Psoas muscle (tissue), 8 donors: Measurements from ENCODE around the gene GTF2I. TPM values are rescaled to one million over a fixed set of nuclear protein-coding genes. Genes with fewer than 3 reads are reported as not detected.

Source experiments
- ATAC-seq, 4 donors: fragments of 200-7000 bp; cut with Tn5 transposase; one replicate each; pipeline ENCODE4 v1.9.1; 2020; ENCODE audit warnings: moderate library complexity in 3 of 4, mild to moderate bottlenecking in 2 of 4
- DNase-seq, 2 donors: peaks; one replicate each; pipeline ENCODE4 v3.0.0-alpha.2; 2020
- H3K27ac ChIP-seq: fragments of 200-600 bp; one replicate; pipeline ENCODE4 v1.8.0; 2022
- H3K27me3 ChIP-seq, 3 donors: fragments of 200-600 bp in 1 of 3; one replicate each; pipeline versions ENCODE4 v1.6.1 to v1.8.0; 2013 to 2022; ENCODE audit warnings: low read length in 2 of 3, mild to moderate bottlenecking in 2 of 3, moderate library complexity in 1 of 3; ENCODE audit not compliant: insufficient read depth in 3 of 3
- H3K36me3 ChIP-seq, 2 donors: fragments of 200-600 bp in 1 of 2; one replicate each; pipeline versions ENCODE4 v1.6.1 to v1.8.0; 2013 to 2022; ENCODE audit warnings: low read depth in 1 of 2, mild to moderate bottlenecking in 1 of 2, moderate library complexity in 1 of 2; ENCODE audit not compliant: insufficient read depth in 1 of 2
- H3K4me1 ChIP-seq: fragments of 200-600 bp; one replicate; pipeline ENCODE4 v1.8.0; 2022
- H3K4me3 ChIP-seq: fragments of 200-600 bp; one replicate; pipeline ENCODE4 v1.8.0; 2022; ENCODE audit warnings: mild to moderate bottlenecking
- H3K9me3 ChIP-seq: fragments of 200-600 bp; one replicate; pipeline ENCODE4 v1.8.0; 2022
- CTCF ChIP-seq: fragments of 200-600 bp; IDR thresholded peaks from one replicate; pipeline ENCODE4 v1.8.0; 2022; ENCODE audit warnings: antibody characterized with exemption
- WGBS, 3 donors: extraction: QIAGEN DNeasy Blood & Tissue Kit; methylation state at CpG; one replicate each; pipeline versions ENCODE4 v1.1.6 to v1.1.7; 2013; 5-methylcytosine and 5-hydroxymethylcytosine counted together
- intact Hi-C, 2 donors: fragments of 100-400 bp; cut with DNase I; formaldehyde crosslinking; loops; one replicate each; pipeline versions ENCODE4 v1.11.0 to v1.14.2; 2022
- polyA plus RNA-seq, 3 donors: library from polyadenylated mRNA; stranded (reverse); fragments of 200-250 nt; gene quantifications; one replicate each; pipeline ENCODE4 v1.2.3, GENCODE V29; 2013
- total RNA-seq, 4 donors: library from RNA; stranded (reverse); fragmentation: NEBNext Ultra II Directional in 2 of 4; extraction: Animal tissue kit (Norgen Biotek cat#: 25700) in 2 of 4; gene quantifications; one replicate each; pipeline versions ENCODE4 v1.2.1 to v1.2.4, GENCODE V29; 2021 to 2023
- donor health status: healthy with polysubstance abuse.
- donor health status: DM: no; HTN: no; CAD: no; lungs with moderate emphysema.
- donor health status: Bipolar disorder and iron deficiency.
- donor health status: healthy.
- donor health status: DM: yes; HTN: yes; CAD: no.
- donor health status: DM: no; HTN: no; CAD: no.
- donor health status: DM: no; HTN: no; CAD: no.
- donor health status: DM: yes; HTN: yes; CAD: no.

GTF2I gene
- total and polyA plus RNA-seq, 7 donors = 29.2 to 191 (median 96.4) TPM

DNA sequence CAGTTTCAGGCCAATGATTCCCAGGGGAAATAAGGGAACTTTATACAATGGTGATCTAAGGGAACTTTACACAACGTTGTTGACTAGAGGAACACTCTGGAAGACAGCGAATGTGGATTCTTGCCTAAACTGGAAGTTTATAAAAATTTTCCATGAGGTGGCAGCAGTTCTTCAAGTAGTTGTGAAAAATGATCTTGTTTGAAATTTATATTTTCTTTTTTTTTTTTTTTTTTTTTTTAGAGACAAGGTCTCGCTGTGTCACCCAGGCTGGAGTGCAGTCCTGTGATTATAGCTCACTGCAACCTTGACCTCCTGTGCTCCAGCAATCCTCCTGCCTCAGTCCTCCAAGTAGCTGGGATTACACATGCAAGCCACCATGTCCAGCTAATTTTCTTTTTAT lies 32.1 kb upstream of the GTF2I start:
- ATAC-seq = peak in 1 of 4 donors; percentile 29
- H3K4me3 ChIP-seq = no peak overlapping the region
- no peak overlapping the region for H3K27ac ChIP-seq
- H3K36me3 ChIP-seq = no peaks in the 10 kb centered on the region
- TF ChIP-seq CTCF = no peak
- DNase-seq = no peak
- H3K27me3 ChIP-seq = no peaks in the 10 kb centered on the region
- 14 to 38% (median 25%) methylated on average over 3 of the region's 3 CpGs for WGBS, 3 donors
- intact Hi-C loops = loop anchor here in 1 of 2 donors (5.0 kb wide), 1 partner anchor 52 kb away; no protein-coding TSS in a partner anchor
- H3K4me1 ChIP-seq = peaks cover 18% of the 10 kb centered on the region
- no peaks in the 10 kb centered on the region for H3K9me3 ChIP-seq

- ATAC-seq = peak; percentile 70 to 88 (median 82)
- DNase-seq = peak in 1 of 2 donors; percentile 50
- intact Hi-C loops = loop anchor here in 1 of 2 donors (5.0 kb wide), 1 partner anchor 49 kb away; no protein-coding TSS in a partner anchor
- H3K4me3 ChIP-seq = no peak overlapping the region
- H3K27me3 ChIP-seq = no peaks in the 10 kb centered on the region
- H3K4me1 ChIP-seq = peaks cover 28% of the 10 kb centered on the region
- H3K9me3 ChIP-seq = no peaks in the 10 kb centered on the region
- peak overlapping the region; percentile 66 for H3K27ac ChIP-seq
- TF ChIP-seq CTCF = no peak
- 18 to 31% (median 22%) methylated on average over 12 of the region's 12 CpGs for WGBS, 3 donors
- no peaks in the 10 kb centered on the region for H3K36me3 ChIP-seq
These were observed 29.7 kb upstream of the GTF2I start for GRCh38 chr7:74627661-74628411.

GRCh38 chr7:74632505-74632904 lies 25.0 kb upstream of the GTF2I start:
- DNase-seq = no peak
- Histone ChIP-seq H3K4me3 (no peak overlapping the region), H3K27me3 (no peaks in the 10 kb centered on the region), H3K4me1 (peaks cover 46% of the 10 kb centered on the region), H3K9me3 (no peaks in the 10 kb centered on the region), H3K36me3 (no peaks in the 10 kb centered on the region), H3K27ac (peak overlapping the region; percentile 1)
- intact Hi-C loops = no loop called here
- no peak for ATAC-seq
- TF ChIP-seq CTCF = no peak
- WGBS, 3 donors = 61 to 65% (median 62%) methylated on average over 8 of the region's 8 CpGs

DNA sequence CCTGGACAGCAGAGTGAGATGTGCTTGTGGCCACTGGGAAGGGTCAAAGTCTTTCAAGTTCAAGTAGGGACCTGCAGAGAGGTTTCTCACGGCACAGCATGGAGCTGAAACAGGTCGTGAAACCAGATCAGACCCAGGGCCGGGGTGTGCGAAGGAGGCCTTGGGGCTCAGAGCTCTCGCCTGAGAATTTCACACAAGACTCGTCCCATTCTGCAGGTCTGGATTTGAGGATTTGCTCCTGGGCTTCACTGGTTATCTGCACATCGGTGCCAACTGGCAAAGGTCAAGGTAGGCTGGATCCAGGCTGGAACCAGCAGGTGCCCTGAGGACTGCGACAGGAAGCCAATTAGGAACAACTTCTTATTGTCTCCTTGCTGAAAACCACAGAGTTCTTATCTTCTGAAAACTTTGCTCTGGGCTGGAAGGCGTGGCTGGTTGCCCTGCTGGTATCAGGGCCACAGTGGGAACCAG lies 24.0 kb upstream of the GTF2I start:
- 73 to 88% (median 82%) methylated on average over 9 of the region's 9 CpGs for WGBS, 3 donors
- Histone ChIP-seq H3K4me1 (peaks cover 37% of the 10 kb centered on the region), H3K9me3 (no peaks in the 10 kb centered on the region), H3K27ac (peak overlapping the region; percentile 1), H3K27me3 (no peaks in the 10 kb centered on the region), H3K36me3 (no peaks in the 10 kb centered on the region), H3K4me3 (no peak overlapping the region)
- intact Hi-C loops = no loop called here
- DNase-seq = no peak
- no peak for TF ChIP-seq CTCF
- no peak for ATAC-seq
